ENCODE results near the gene NPFFR2. TPM values are rescaled to one million over a fixed set of nuclear protein-coding genes. Genes with fewer than 3 reads are reported as not detected.

Gene NPFFR2
- total RNA-seq (2021; fragmentation: NEBNext Ultra II Directional; extraction: Animal tissue kit (Norgen Biotek cat#: 25700)), result not detected
- long read RNA-seq, result 0 reads

- no peak for TF ChIP-seq CTCF (IDR thresholded peaks at IDR 0.05)
- Mint-ChIP-seq H3K27me3 (ENCODE audit: insufficient read depth) (no peaks in the 10 kb centered on the region), H3K9me3 (peaks cover under 1% of the 10 kb centered on the region; the same call in 1 of the 2 replicates), H3K27ac (no peak within 1 kb of the TSS), H3K36me3 (ENCODE audit: low read depth) (no peaks in the 10 kb centered on the region), H3K4me3 (no peak within 1 kb of the TSS), H3K4me1 (ENCODE audit: low read depth) (no peaks in the 10 kb centered on the region)
- no peak for DNase-seq
Observed at GRCh38 chr4:72031868-72032608, at the start of gene NPFFR2. NPFFR2 (plus strand) TSS chr4:72032000; CDS start chr4:72128592, 96,592 bp downstream.

DNA sequence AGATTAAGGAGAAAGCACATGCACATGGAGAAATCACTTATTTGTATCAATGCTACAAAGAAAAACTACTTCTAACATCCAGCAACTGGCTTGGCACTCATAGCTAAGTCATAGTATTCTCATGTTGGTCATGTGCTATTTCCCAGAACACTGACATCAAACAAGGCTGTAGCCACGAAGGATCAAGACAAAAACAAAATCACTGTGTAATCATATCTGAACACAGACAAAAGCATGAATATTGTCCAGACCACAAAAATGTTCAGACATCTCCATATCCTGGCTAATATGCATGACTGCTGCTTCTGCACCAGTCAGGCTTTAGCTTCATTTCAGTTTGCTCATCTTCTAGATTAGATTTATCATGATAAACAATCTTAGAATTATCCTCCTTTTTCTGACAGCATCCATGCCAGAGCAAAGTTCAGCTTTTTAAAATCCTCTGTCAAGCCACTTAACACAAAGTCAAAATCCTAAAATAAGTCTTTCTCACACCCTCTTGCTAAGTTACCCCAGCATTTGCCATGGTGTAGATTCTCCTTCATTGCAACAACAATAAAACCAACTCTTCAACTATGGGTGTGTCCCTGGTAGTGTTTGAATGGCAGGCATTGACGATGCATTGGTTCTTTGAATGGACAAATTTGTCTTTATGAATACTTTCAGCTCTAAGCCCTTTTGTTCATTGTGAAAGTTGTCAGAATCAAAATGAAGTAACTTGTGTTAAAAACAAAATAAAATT is 39.1 kb upstream of the NPFFR2 start:
- no peak overlapping the region for H3K4me3 Mint-ChIP-seq
- DNase-seq, result no peak
- no peaks in the 10 kb centered on the region for H3K36me3 Mint-ChIP-seq (ENCODE audit: low read depth)
- no peak for TF ChIP-seq CTCF (IDR thresholded peaks at IDR 0.05)
- no peaks in the 10 kb centered on the region for H3K27me3 Mint-ChIP-seq (ENCODE audit: insufficient read depth)
- H3K27ac Mint-ChIP-seq, result no peak overlapping the region
- H3K4me1 Mint-ChIP-seq (ENCODE audit: low read depth), result no peaks in the 10 kb centered on the region
- peaks cover 14% of the 10 kb centered on the region for H3K9me3 Mint-ChIP-seq

- no peaks in the 10 kb centered on the region for H3K4me1 Mint-ChIP-seq (ENCODE audit: low read depth)
- TF ChIP-seq CTCF (IDR thresholded peaks at IDR 0.05), result no peak
- H3K4me3 Mint-ChIP-seq, result no peak overlapping the region
- no peak for DNase-seq
- peaks cover 24% of the 10 kb centered on the region for H3K9me3 Mint-ChIP-seq
- H3K27ac Mint-ChIP-seq, result no peak overlapping the region
- H3K27me3 Mint-ChIP-seq (ENCODE audit: insufficient read depth), result no peaks in the 10 kb centered on the region
- no peaks in the 10 kb centered on the region for H3K36me3 Mint-ChIP-seq (ENCODE audit: low read depth)
Observed at GRCh38 chr4:71994559-71994958, 37.2 kb upstream of the NPFFR2 start.

GRCh38 chr4:71995297-71995696 is 36.5 kb upstream of the NPFFR2 start:
- peaks cover 26% of the 10 kb centered on the region for H3K9me3 Mint-ChIP-seq

GRCh38 chr4:72006586-72006985 is 25.2 kb upstream of the NPFFR2 start:
- TF ChIP-seq CTCF (IDR thresholded peaks at IDR 0.05), result no peak
- Mint-ChIP-seq H3K36me3 (ENCODE audit: low read depth) (no peaks in the 10 kb centered on the region), H3K9me3 (peaks cover 14% of the 10 kb centered on the region), H3K4me1 (ENCODE audit: low read depth) (no peaks in the 10 kb centered on the region), H3K27ac (no peak overlapping the region), H3K27me3 (ENCODE audit: insufficient read depth) (no peaks in the 10 kb centered on the region), H3K4me3 (no peak overlapping the region)
- DNase-seq, result peak; percentile 9

More at GRCh38 chr4:71995297-71995696, 36.5 kb upstream of the NPFFR2 start:
- no peak overlapping the region for H3K4me3 Mint-ChIP-seq
- no peaks in the 10 kb centered on the region for H3K36me3 Mint-ChIP-seq (ENCODE audit: low read depth)
- no peak for DNase-seq
- no peaks in the 10 kb centered on the region for H3K27me3 Mint-ChIP-seq (ENCODE audit: insufficient read depth)
- no peaks in the 10 kb centered on the region for H3K4me1 Mint-ChIP-seq (ENCODE audit: low read depth)
- TF ChIP-seq CTCF (IDR thresholded peaks at IDR 0.05), result no peak
- no peak overlapping the region for H3K27ac Mint-ChIP-seq
